ES-I3 (cell line): Measurements from ENCODE around the gene CDK5RAP3.
"Not testable (repeated sequence)": the region's sequence is repeated elsewhere in the genome, so short reads cannot be mapped to it uniquely, and the experiment has no call there.

ENCODE experiments used
- H3K36me3 ChIP-seq: 2 replicates; pipeline ENCODE4 v1.6.1; 2013; ENCODE audit warnings: mild to moderate bottlenecking, low read length, control low read depth, moderate library complexity; ENCODE audit not compliant: insufficient read depth
- H3K4me1 ChIP-seq: 2 replicates; pipeline ENCODE4 v1.6.1; 2013; ENCODE audit warnings: mild to moderate bottlenecking, control low read depth, low read length; ENCODE audit not compliant: insufficient read depth
- H3K9ac ChIP-seq: 2 replicates; pipeline ENCODE4 v1.6.1; 2013; ENCODE audit warnings: low read depth, mild to moderate bottlenecking, low read length, moderate library complexity
- H3K9me3 ChIP-seq: 2 replicates; pipeline ENCODE4 v1.6.1; 2013; ENCODE audit warnings: mild to moderate bottlenecking, low read length, moderate library complexity; ENCODE audit not compliant: control insufficient read depth, insufficient read depth

The CDK5RAP3 gene

GRCh38 chr17:47993031-47993564, 22.2 kb downstream of the CDK5RAP3 start:
- peaks cover 35% of the 10 kb centered on the region for H3K4me1 ChIP-seq
- no peaks in the 10 kb centered on the region for H3K36me3 ChIP-seq
- no peak overlapping the region for H3K9ac ChIP-seq
- no peaks in the 10 kb centered on the region for H3K9me3 ChIP-seq

DNA sequence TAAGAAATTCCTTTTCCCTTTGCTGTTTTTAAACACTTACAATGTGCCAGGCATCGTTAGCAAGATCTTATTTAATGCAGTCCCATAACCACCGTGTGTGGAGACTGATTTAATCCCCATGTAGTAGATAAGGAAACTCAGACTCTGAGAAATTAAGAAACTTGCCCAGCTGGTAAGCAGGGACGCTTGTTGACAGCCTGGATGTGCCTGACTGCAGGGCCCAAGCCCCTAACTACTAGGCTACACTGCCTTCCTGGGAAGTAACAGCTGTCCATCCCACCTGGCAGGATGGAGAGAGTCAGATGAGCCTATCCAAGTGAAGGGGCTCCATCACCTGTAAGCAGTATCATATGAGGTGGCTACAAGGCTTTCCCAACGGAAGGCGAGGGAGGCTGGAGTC, 23.1 kb downstream of the CDK5RAP3 start:
- Histone ChIP-seq H3K4me1 (peaks cover 35% of the 10 kb centered on the region), H3K36me3 (no peaks in the 10 kb centered on the region), H3K9ac (no peak overlapping the region), H3K9me3 (no peaks in the 10 kb centered on the region)

- Histone ChIP-seq H3K4me1 (peaks cover 38% of the 10 kb centered on the region), H3K9ac (no peak overlapping the region), H3K9me3 (no peaks in the 10 kb centered on the region), H3K36me3 (no peaks in the 10 kb centered on the region)
These were observed 23.8 kb downstream of the CDK5RAP3 start for GRCh38 chr17:47994724-47995123.

DNA sequence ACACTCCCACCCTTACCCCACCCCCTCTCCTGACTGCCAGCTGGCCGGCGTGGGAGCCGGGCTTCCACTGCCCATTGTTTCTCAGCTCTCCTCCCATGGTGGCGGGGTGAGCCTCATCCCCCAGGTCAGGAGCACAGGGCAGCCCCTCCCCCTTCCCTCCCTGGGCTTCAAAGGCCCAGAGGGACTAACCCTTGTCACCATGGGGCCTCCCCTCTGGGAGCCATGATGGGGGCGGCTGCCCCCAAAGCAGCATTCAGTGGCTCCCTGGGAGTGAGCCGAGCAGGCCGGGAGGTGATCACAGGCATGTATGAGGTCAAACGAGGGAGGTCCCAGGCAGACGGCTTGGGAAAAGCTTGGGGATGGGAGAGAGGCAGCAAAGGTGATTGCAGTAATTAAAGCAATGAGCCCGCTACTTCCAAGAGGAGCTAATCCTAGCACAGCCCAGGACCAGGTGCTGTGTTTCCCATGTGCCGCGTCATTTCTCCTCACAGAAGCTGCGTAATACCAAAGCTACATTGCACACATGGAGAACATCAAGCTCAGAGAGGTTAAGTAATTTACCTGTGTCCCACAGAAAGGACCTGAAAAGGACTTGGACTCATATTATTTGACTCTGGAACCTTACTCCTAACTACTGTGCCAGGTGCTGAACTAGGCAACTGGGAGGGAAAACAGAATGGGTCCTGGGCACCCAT, 24.5 kb downstream of the CDK5RAP3 start:
- H3K9me3 ChIP-seq = no peaks in the 10 kb centered on the region
- H3K9ac ChIP-seq = no peak overlapping the region
- no peaks in the 10 kb centered on the region for H3K36me3 ChIP-seq

GRCh38 chr17:47996201-47996600, 25.3 kb downstream of the CDK5RAP3 start:
- Histone ChIP-seq H3K4me1 (peaks cover 34% of the 10 kb centered on the region), H3K9ac (no peak overlapping the region), H3K36me3 (no peaks in the 10 kb centered on the region), H3K9me3 (no peaks in the 10 kb centered on the region)

More for the DNA sequence above, 24.5 kb downstream of the CDK5RAP3 start:
- peaks cover 41% of the 10 kb centered on the region for H3K4me1 ChIP-seq

DNA sequence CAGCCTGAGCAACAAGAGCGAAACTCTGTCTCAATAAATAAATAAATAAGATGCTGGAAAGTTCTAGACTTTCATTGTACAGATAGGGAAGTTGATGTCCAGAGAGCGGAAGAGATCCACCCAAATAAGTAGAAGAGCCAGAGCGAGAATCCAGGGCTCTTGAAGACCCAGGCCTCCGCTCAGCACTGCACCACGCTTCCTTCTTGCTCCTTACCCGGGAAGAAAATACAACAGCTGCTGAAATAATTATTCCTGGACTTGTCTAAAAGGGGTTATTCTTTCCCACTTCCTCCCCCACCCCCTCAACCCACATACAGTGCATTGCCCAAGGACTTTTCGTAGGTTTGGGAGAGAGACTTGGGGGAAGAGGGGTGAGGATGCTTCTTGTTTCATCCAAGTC, 26.7 kb downstream of the CDK5RAP3 start:
- H3K36me3 ChIP-seq = no peaks in the 10 kb centered on the region
- peaks cover 31% of the 10 kb centered on the region for H3K4me1 ChIP-seq
- H3K9ac ChIP-seq = no peak overlapping the region
- no peaks in the 10 kb centered on the region for H3K9me3 ChIP-seq

GRCh38 chr17:47998044-47998443, 27.1 kb downstream of the CDK5RAP3 start:
- Histone ChIP-seq H3K4me1 (peaks cover 36% of the 10 kb centered on the region), H3K9ac (no peak overlapping the region), H3K36me3 (no peaks in the 10 kb centered on the region), H3K9me3 (no peaks in the 10 kb centered on the region)

DNA sequence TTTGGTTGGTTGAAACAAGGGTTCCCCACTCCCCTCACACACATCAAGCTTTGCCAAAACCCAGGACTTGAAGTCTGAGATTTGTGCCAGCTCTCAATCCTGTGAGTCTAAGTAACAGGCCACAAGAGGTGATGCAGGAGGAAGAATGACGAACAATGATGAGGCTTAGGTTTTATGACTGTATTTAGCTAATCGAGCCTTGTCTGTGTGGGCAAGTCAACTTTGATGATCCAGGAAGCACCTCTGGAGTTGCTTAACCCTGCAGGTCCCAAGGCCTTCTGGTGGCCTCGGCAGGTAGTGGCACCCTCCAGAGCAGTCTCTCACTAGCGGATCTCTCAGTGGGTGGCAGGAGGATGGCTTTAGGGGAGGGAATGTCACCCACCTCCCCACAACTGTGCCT, 28.7 kb downstream of the CDK5RAP3 start:
- Histone ChIP-seq H3K4me1 (peaks cover 46% of the 10 kb centered on the region), H3K9ac (no peak overlapping the region), H3K36me3 (no peaks in the 10 kb centered on the region), H3K9me3 (no peaks in the 10 kb centered on the region)

DNA sequence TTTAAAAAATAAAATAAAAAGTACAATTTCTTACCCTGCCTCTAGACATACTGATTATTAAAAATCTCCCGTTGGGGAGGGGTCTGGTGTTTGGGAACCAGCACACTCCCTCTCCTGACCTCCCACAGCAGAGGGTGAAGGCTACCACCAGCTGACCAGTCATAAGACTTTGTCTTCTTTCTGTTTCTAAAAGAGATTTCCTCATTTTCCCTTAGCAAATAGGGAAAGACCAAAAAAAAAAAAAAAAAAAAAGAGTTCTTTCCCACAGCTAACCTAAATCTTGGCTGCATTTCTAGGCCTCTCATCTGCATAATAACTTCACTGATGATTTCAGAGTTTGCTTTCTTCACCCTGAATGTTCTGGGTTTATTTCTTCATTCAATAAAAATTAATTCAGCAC, 30.3 kb downstream of the CDK5RAP3 start:
- peaks cover 40% of the 10 kb centered on the region for H3K4me1 ChIP-seq
- no peak overlapping the region for H3K9ac ChIP-seq

DNA sequence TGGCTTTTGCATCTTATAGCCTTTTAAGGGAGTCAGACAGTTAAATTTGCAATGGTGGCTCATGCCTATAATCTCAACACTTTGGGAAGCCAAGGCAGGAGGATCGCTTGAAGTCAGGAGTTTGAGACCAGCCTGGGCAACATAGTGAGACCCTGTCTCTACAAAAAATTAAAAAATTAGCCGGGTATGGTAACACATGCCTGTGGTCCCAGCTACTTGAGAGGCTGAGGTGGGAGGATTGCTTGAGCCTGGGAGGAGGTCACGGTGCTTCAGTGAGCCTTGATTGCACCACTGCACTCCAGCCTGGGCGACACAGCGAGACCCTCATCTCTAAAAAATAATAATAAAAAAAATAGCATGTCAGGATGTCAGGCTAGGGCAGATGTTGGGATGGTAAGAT, 30.7 kb downstream of the CDK5RAP3 start:
- H3K9ac ChIP-seq, H3K9me3 ChIP-seq, H3K36me3 ChIP-seq: not testable (repeated sequence)
- H3K4me1 ChIP-seq = peaks cover 40% of the 10 kb centered on the region

More for the DNA sequence above, 30.3 kb downstream of the CDK5RAP3 start:
- no peaks in the 10 kb centered on the region for H3K36me3 ChIP-seq
- H3K9me3 ChIP-seq = no peaks in the 10 kb centered on the region

- peak overlapping the region; percentile 23 for H3K9ac ChIP-seq
- H3K36me3 ChIP-seq = no peaks in the 10 kb centered on the region
- H3K9me3 ChIP-seq = no peaks in the 10 kb centered on the region
- peaks cover 40% of the 10 kb centered on the region for H3K4me1 ChIP-seq
These were observed 31.5 kb downstream of the CDK5RAP3 start for GRCh38 chr17:48002266-48002915.

DNA sequence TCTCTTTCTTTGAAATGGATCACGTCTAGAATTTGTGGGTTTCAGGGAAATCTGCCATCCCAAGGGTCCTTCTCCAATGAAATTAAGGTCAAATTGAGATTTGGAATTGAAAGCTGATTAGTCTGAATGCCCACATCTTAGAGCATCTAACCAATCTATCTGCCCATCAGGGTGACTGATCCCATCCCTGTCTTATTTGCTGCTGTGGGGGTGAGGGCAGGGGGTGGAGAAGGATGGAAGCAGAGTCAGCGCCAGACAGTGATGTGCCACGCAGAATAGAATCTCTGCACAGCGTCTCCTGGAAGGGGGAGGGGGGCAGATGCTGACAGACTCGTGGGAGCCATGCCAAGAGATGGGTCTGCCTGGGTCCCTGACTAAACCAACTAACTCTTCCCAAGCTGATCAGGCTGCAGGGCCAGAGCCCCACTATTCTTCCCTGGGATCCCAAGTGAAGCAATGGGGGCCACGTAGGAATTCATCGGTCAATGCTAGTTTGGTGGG, 32.1 kb downstream of the CDK5RAP3 start:
- no peaks in the 10 kb centered on the region for H3K9me3 ChIP-seq
- H3K36me3 ChIP-seq = no peaks in the 10 kb centered on the region
- H3K4me1 ChIP-seq = peaks cover 40% of the 10 kb centered on the region
- peak overlapping the region; percentile 23 for H3K9ac ChIP-seq

DNA sequence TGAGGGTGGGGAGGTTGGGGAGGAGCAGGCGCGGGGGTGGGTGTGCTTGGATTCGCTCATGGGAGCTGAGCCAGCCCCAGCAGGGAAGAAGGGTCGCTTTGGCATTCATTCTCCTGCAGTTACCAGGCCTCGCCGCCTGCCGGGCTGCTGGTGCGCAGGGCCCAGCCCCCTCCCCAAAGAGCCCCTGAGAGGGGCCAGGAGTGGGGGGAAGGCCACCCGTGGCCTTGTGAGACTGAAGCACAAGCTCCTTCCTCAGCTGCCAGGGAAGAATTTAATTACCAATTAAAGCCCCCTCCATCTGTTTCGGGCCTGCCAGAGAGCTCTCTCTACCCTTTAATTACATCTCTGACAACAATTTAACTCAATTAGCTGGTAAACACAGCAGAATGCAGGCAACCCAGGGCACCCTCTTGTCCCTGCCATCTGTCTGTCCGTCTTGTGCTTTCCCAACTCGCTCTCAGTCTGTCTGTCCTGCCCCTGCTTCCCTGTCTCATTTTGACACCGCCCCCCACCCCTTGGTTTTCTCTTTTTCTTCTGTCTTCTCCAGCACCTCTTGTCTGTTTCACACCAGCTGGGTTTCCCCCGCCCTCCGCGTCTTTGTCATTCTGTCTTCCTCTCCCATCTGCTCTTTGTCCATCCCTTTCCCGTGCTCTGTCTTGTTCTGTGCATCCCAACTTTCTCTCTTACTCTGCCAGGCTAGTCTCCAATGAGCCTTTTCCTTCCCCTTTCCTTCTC, 32.7 kb downstream of the CDK5RAP3 start:
- H3K9me3 ChIP-seq = no peaks in the 10 kb centered on the region
- H3K9ac ChIP-seq = peak overlapping the region; percentile 28
- peaks cover 40% of the 10 kb centered on the region for H3K4me1 ChIP-seq
- H3K36me3 ChIP-seq = no peaks in the 10 kb centered on the region

DNA sequence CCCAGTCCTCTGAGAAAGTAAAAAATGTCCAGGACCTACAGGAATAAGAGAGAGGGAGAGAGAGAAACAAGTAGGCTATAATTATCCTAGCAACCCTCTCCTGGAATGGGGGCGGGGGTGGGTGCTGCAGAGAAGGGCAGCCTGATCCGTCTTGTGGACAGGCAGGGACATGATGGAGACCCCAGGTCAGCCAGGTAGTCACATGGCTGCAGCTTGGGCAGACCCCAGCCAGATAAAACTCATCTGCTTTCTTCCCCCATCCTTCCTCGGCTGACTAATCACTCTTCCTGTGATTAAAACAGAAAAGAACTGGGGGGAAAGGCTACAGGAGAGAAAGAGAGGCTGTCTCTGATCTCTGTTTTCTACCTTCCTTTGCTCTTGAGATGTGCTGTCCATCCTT, 34.1 kb downstream of the CDK5RAP3 start:
- Histone ChIP-seq H3K9ac (no peak overlapping the region), H3K9me3 (no peaks in the 10 kb centered on the region), H3K4me1 (peaks cover 34% of the 10 kb centered on the region), H3K36me3 (no peaks in the 10 kb centered on the region)
